Measurements from ENCODE around the gene TTC27. TPM values are rescaled to one million over a fixed set of nuclear protein-coding genes. Genes with fewer than 3 reads are reported as not detected.
A peak's percentile ranks its signal among the peaks of the same experiment; 100 is the strongest.
"Not testable (repeated sequence)": the region's sequence is repeated elsewhere in the genome, so short reads cannot be mapped to it uniquely, and the experiment has no call there.

The TTC27 gene
- polyA plus RNA-seq, 1 experiment: 28.9 TPM

DNA sequence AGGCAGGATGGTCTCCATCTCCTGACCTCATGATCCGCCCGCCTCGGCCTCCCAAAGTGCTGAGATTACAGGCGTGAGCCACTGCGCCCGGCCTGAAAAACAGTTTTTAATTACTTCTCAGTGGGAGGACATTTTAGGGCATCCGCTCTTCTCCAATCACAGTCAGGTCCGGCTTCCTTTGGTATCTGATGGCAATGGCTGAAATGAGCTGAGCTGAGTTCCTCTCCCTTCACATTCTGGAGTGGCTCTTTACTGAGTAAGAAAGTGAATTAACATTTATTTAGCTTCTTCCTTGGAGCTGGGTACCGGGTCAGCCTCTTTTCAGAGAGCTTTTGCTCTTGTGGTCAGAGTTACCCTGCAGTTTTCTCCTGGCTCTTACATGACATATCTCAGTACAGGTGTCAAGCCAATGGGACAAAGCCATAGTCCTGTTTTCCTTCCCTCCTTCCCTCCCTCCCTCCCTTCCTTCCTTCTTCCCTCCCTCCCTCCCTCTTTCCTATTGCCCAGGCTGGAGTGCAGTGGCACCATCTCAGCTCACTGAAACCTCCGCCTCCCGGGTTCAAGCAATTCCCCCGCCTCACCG lies 1.1 kb upstream of the TTC27 start:
- H3K27me3 ChIP-seq (ENCODE audit: control insufficient read depth, insufficient read depth, low read length): no peaks in the 10 kb centered on the region
- H3K4me3 ChIP-seq (ENCODE audit: low read depth, low read length): no peak overlapping the region
- TF ChIP-seq, protein P1, sequence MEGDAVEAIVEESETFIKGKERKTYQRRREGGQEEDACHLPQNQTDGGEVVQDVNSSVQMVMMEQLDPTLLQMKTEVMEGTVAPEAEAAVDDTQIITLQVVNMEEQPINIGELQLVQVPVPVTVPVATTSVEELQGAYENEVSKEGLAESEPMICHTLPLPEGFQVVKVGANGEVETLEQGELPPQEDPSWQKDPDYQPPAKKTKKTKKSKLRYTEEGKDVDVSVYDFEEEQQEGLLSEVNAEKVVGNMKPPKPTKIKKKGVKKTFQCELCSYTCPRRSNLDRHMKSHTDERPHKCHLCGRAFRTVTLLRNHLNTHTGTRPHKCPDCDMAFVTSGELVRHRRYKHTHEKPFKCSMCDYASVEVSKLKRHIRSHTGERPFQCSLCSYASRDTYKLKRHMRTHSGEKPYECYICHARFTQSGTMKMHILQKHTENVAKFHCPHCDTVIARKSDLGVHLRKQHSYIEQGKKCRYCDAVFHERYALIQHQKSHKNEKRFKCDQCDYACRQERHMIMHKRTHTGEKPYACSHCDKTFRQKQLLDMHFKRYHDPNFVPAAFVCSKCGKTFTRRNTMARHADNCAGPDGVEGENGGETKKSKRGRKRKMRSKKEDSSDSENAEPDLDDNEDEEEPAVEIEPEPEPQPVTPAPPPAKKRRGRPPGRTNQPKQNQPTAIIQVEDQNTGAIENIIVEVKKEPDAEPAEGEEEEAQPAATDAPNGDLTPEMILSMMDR (IDR thresholded peaks at IDR 0.05; ENCODE audit: low read depth, low read length): no peak
- ChIA-PET CTCF (no interaction called here), POLR2A (no interaction called here)
- DNase-seq (ENCODE audit: low read depth, low spot score): no peak
- no peaks in the 10 kb centered on the region for H3K9me3 ChIP-seq (ENCODE audit: control insufficient read depth, insufficient read depth, low read length)
- H3K27ac ChIP-seq (ENCODE audit: low read depth, low read length): no peak overlapping the region

DNA sequence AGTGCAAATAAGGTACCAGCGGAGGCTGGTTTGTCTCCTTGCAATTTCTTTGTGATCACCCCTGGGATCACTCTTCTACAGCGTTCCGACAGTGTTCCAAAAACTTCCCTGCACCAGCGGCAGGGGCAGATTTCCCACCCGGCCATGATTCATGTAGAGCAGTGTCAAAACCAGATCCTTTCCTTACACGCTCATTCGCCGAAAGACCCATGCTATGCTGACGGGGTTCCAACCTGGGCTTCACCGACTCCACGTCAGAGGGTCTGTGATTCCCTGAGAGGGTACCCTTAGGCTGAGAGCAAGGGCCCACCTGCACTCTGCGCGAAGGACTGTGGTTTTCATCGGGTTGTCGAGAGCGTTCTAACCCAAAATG lies 423 bp upstream of the TTC27 start:
- no peak overlapping the region for H3K27ac ChIP-seq (ENCODE audit: low read depth, low read length)
- ChIA-PET CTCF (no interaction called here), POLR2A (no interaction called here)
- H3K4me3 ChIP-seq (ENCODE audit: low read depth, low read length): peak overlapping the region; percentile 98
- no peaks in the 10 kb centered on the region for H3K27me3 ChIP-seq (ENCODE audit: control insufficient read depth, insufficient read depth, low read length)
- DNase-seq (ENCODE audit: low read depth, low spot score): peak; percentile 7
- H3K9me3 ChIP-seq (ENCODE audit: control insufficient read depth, insufficient read depth, low read length): no peaks in the 10 kb centered on the region
- TF ChIP-seq, protein P1 (IDR thresholded peaks at IDR 0.05; ENCODE audit: low read depth, low read length): peak; percentile 36

DNA sequence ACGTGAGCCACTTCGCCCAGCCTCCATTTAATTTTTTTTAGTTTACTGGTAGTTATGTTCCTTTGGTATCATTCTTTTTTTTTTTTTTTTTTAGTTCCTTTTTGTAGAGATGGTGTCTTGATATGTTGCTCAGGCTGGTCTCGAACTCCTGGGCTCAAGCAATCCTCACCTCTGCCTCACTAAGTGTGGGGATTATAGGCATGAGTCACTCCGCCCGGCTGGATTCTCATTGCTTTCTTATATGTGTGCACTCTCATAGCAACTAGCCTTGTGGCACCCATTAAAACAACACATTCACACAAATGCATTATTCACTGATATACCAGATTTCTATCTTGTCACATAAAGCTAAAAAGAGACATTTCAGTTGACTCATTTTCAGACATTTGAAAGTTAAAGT lies 4.2 kb downstream of the TTC27 start:
- DNase-seq (ENCODE audit: low read depth, low spot score): no peak
- H3K9me3 ChIP-seq (ENCODE audit: control insufficient read depth, insufficient read depth, low read length): no peaks in the 10 kb centered on the region
- POLR2A ChIA-PET: no interaction called here
- H3K27ac ChIP-seq (ENCODE audit: low read depth, low read length): no peak overlapping the region
- CTCF ChIA-PET: no interaction called here
- TF ChIP-seq, protein P1 (IDR thresholded peaks at IDR 0.05; ENCODE audit: low read depth, low read length): no peak
- no peaks in the 10 kb centered on the region for H3K27me3 ChIP-seq (ENCODE audit: control insufficient read depth, insufficient read depth, low read length)
- no peak overlapping the region for H3K4me3 ChIP-seq (ENCODE audit: low read depth, low read length)

DNA sequence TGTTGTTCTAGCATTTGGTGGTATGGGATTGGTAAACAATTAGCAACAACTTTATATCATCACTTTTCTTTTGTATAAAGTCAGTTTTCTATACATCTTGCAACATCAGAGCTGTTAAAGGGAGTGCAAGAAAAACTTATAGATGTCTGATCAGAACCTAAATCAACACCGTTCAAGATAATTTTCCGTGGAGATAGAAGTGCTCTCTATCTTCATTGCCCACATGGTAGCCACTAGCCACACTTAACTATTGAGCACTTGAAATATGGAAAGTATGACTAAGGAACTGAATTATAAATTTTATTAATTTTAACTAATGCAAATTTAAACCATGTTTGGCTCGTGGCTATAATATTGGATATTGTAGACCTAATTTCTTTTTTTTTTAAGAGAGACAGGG lies 5.2 kb downstream of the TTC27 start:
- Histone ChIP-seq H3K27me3 (ENCODE audit: control insufficient read depth, insufficient read depth, low read length) (no peaks in the 10 kb centered on the region), H3K27ac (ENCODE audit: low read depth, low read length) (no peak overlapping the region), H3K4me3 (ENCODE audit: low read depth, low read length) (no peak overlapping the region), H3K9me3 (ENCODE audit: control insufficient read depth, insufficient read depth, low read length) (no peaks in the 10 kb centered on the region)
- CTCF ChIA-PET: no interaction called here
- TF ChIP-seq, protein P1 (IDR thresholded peaks at IDR 0.05; ENCODE audit: low read depth, low read length): no peak
- no peak for DNase-seq (ENCODE audit: low read depth, low spot score)
- POLR2A ChIA-PET: no interaction called here

DNA sequence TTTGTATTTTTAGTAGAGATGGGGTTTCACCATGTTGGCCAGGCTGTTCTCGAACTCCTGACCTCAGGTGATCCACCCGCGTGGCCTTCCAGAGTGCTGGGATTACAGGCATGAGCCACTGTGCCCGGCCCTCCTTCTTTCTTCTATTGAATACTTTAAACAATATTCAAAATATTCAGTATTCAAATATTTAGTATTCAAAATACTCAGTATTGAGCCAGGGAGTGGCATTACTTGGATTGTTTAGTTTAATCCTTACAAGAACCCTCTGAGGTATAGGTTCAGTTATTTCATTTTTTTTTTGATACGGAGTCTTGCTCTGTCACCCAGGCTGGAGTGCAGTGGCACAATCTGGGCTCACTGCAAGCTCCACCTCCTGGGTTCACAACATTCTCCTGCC lies 10.7 kb downstream of the TTC27 start:
- H3K27ac ChIP-seq (ENCODE audit: low read depth, low read length); POLR2A ChIA-PET; H3K4me3 ChIP-seq (ENCODE audit: low read depth, low read length); H3K27me3 ChIP-seq (ENCODE audit: control insufficient read depth, insufficient read depth, low read length); CTCF ChIA-PET; DNase-seq (ENCODE audit: low read depth, low spot score); H3K9me3 ChIP-seq (ENCODE audit: control insufficient read depth, insufficient read depth, low read length): not testable (repeated sequence)

DNA sequence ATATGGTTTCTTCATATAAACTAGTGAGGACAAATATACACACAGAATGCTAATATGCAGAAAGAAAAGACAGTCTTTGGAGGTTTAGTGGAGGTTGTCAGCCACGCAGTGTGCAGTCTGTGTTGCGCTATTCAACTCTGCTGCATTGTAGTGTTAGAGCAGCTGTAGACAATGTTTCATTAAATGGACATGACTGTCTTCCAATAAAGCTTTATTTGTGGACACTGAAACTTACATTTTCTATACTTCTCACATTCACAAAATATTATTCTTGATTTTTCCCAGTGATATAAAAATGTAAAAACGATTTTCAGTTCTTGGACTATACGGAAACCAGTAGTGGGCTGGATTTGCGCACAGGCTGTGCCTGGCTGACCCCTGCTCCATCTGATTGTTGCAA lies 13.3 kb downstream of the TTC27 start:
- TF ChIP-seq, protein P1 (IDR thresholded peaks at IDR 0.05; ENCODE audit: low read depth, low read length): no peak
- H3K27me3 ChIP-seq (ENCODE audit: control insufficient read depth, insufficient read depth, low read length): no peaks in the 10 kb centered on the region
- no peak overlapping the region for H3K4me3 ChIP-seq (ENCODE audit: low read depth, low read length)
- POLR2A ChIA-PET: no interaction called here
- no peak for DNase-seq (ENCODE audit: low read depth, low spot score)
- CTCF ChIA-PET: no interaction called here
- no peaks in the 10 kb centered on the region for H3K9me3 ChIP-seq (ENCODE audit: control insufficient read depth, insufficient read depth, low read length)
- no peak overlapping the region for H3K27ac ChIP-seq (ENCODE audit: low read depth, low read length)
